ENCODE data around the gene SEPTIN10. TPM values are rescaled to one million over a fixed set of nuclear protein-coding genes. Genes with fewer than 3 reads are reported as not detected.
"Not testable (repeated sequence)": the region's sequence is repeated elsewhere in the genome, so short reads cannot be mapped to it uniquely, and the experiment has no call there.

The SEPTIN10 gene
- total RNA-seq: 89.9 TPM

GRCh38 chr2:109613922-109614714 lies at the start of gene SEPTIN10, which contains the start of gene SOWAHC:
Gene SEPTIN10, minus strand, starts transcription at chr2:109613966. Its CDS starts 139 bp downstream, at chr2:109613827.
Gene SOWAHC, plus strand, starts transcription at chr2:109614364. Its CDS starts 126 bp downstream, at chr2:109614490.
- DNase-seq: peak; percentile 99

- DNase-seq: no peak
Measured at GRCh38 chr2:109662889-109663288, 49.1 kb upstream of the SEPTIN10 start.

DNA sequence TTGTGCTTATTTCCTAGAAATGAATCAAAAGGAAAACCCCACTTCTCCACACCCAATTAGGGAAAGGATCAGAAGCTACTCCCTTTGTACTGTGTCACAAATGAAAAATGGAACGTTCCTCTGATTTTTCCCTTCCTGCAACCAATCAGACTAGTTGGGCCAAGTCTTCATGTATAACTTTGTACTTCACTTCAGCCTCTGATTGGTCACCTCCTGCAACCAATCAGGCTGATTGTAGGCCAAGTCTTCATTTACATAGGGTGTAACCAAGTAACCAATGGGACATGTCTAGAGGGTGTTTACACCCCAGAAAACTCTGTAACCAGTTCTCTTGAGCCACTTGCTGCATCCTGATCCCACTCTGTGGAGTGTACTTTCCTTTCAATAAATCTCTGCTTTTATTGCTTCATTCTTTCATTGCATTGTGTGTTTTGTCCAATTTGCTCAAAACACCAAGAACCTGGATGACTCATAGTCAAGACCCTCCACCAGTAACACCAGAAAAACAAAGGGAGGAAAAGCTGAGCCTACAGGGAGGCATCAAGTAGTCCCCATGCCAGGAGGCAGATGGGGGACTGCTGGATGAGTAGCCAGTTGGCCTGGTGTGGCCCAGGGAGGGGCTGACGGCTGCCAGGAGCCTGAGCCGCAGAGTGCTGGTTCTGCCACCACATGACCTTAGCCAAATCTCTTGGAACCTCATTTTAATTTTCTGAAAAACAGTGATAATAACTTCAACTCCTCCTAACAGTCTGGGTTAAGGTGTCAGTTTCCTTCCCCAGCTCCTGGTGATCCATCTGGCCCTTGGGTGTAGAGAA lies 46.5 kb upstream of the SEPTIN10 start:
- no peak for DNase-seq

- DNase-seq: no peak
Measured at GRCh38 chr2:109659396-109660045, 45.8 kb upstream of the SEPTIN10 start.

DNA sequence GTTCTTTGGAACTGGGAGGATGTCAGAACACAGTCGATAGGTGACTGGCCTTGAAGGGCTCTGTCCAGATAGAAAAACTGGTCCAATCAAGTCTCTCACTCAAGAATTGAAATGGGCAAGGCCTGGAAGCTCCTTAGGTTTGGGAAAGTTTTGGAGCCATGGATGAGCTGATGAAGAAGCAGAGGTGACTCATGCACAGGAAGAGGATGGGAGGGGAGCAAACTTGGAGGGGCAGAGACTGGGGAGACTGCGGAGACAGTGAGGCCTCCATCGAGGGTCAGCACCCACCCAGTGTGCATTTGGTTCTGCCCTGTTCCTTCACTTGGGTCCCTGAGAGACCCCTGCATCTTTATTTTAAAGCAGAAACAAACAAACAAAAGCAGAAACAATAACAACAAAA lies 41.5 kb upstream of the SEPTIN10 start:
- no peak for DNase-seq

GRCh38 chr2:109654326-109655050 lies 40.7 kb upstream of the SEPTIN10 start:
- no peak for DNase-seq

DNA sequence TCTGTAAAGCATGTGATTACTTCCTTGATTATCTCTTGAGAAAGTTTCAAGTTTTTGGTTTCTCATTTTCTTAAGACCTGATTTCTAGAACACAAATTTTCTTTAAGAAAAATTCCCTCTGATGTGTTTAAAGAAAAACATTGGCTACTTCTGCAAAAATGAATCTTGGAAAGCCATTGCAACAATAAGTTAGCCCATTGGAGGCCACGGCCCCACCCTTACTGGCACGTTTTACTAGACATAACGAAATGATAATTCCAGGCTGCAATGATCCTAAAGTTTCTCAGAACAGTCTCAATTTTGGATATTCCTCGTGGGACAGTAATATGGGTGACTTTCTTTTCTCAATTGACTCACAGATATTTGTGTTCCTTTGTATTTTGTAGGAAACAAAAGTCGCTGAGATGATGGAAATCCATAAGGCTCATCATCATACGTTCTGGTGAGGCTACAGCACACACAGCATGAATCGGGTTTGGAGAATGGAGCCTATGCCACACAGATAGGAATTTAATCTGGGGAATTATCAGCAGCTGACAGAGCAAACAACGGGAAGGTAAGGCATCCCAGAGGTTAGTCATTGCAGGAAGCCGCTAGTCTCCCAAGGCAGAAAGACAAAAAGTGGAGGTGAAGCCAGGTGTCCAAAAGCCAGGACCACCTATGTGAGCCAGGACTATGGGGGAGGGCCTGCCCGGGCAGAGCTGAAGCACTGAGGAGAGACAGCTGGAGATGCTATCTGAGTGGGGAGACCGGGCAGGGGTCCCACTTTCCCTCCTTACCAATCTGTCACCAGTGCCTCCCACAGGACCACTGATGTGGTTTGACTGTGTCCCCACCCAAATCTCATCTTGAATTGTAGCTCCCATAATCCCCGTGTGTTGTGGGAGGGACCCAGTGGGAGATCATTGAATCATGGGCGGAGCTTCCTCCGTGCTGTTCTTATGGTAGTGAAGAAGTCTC lies 36.2 kb upstream of the SEPTIN10 start:
- no peak for DNase-seq

DNA sequence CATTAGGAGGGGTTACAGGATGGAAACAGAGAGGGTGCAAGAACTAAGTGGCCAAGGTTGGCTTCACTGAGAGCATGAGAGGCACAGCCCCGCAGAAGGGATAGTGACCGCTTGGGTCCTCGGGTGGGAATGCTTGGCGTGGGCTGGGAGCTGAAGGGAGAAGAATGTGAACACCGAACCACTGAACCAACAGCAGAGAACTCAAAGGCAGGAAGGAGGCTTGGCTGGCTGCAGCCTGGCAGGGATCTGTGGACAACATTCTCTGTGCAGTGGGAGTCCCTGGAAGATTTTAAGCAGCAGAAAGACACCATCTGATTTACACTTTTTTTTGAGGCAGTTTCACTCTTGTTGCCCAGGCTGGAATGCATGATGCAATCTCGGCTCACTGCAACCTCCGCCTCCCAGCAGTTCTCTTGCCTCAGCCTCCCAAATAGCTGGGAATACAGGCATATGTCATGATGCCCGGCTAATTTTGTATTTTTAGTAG lies 34.3 kb upstream of the SEPTIN10 start:
- no peak for DNase-seq

DNA sequence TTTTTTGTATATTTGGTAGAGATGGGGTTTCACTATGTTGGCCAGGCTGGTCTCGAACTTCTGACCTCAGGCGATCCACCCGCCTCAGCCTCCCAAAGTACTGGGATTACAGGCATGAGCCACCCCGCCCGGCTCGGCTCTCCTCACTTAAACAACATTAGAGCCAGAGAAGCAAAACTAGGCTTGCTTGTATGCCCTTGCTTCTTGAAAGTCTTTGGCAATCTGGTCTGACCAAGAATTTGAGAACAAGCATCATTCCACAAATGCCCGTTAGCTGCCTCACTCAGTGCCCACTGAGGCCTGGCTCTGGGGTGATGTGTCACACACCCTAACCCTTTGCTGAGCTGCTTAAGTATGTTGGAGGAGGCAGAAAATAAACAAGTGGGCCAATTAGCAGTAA lies 33.9 kb upstream of the SEPTIN10 start:
- no peak for DNase-seq

- no peak for DNase-seq
Measured at GRCh38 chr2:109646961-109647360, 33.2 kb upstream of the SEPTIN10 start.

DNA sequence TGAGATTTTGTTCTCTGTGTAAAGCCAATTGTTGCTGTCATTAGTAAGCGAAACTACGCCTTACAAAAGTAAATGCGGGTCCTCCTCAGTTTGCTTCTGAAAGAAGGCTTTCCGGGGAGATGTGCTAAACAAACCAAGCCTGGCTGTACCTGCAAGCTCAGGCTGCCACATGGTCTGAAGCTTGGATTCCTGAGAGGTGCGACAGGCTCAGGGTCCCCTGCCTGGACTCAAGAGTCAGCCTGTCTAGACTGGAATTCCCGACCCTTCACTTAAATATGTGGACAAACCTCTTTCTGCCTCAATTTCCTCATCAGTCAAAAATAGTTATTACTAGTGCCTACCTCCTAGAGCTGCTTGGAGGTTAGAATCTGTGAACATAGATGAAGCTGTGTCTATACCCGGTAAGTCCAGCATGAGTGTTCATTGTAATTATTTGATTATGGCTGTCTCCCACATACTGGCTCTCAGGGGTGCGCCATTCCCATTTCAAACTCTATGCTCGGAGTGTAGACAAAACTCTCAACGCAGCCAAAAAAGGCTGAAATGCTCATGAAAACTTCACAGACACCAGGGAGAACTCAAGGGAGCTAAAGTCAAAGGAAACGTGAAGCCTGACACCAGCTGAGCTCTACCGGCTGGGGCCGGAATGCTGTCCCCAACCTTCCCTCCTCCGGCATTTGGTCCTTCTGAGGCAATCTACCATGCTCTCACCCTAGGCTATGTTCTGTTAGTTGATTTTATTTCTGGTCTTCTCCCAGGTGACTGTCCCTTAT lies 31.8 kb upstream of the SEPTIN10 start:
- no peak for DNase-seq

GRCh38 chr2:109644571-109645275 lies 31.0 kb upstream of the SEPTIN10 start:
- no peak for DNase-seq

- DNase-seq: not testable (repeated sequence)
Measured at GRCh38 chr2:109640000-109640399, 26.2 kb upstream of the SEPTIN10 start.

DNA sequence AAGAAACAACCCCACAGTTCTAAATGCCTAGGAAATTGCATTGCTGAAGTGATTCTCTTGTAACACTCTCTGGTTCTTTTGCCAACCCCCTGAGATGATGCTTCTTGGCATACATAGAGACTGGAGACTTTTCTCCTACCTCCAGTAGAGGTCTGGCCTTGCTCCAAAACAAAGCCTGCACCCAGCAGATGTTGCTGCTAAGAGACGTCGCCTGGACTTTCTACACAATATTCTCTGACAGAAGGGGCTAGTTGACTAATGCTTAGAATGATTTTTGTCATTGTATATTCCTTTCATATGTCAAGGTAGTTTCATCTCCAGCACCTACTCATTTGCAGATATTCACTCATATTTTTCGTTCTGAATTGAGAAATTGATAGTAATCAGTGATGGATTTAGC lies 25.0 kb upstream of the SEPTIN10 start:
- DNase-seq: no peak

DNA sequence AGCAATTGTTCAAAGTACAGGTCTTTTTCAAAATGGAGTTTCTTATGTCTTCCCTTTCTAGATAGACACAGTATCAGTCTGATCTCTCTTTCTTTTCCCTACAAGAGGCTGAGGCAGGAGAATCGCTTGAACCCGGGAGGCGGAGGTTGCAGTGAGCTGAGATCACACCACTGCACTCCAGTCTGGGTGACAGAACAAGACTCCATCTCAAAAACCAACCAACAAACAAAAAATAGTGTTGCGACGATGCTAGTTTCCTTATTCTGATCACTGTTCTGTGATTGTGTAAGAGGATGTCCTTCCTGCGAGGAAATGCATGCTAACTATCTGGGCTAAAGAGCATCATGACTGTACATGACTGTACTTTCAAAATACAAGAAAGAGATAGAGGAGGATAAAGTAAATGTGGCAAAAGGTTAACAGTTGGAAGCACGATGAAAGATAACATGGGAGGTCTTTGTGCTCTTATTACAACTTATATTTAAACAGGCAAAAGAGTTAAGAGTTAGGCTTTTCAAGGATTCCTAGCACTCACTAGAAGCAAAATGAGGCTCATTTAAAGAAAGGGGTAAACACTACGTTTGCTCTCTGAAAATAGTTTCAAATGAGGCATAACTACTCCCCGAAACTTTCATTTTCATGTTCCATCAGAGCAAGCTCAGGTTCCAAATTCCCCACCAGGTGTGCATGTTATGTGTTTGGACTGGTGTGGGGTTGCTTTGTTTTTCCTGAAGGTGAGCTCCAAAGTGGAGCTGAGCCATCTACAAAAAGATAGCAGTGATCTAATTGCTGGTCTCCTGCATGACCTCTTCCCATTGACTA lies 24.2 kb upstream of the SEPTIN10 start:
- DNase-seq: no peak

GRCh38 chr2:109636317-109636716 lies 22.6 kb upstream of the SEPTIN10 start:
- DNase-seq: no peak

DNA sequence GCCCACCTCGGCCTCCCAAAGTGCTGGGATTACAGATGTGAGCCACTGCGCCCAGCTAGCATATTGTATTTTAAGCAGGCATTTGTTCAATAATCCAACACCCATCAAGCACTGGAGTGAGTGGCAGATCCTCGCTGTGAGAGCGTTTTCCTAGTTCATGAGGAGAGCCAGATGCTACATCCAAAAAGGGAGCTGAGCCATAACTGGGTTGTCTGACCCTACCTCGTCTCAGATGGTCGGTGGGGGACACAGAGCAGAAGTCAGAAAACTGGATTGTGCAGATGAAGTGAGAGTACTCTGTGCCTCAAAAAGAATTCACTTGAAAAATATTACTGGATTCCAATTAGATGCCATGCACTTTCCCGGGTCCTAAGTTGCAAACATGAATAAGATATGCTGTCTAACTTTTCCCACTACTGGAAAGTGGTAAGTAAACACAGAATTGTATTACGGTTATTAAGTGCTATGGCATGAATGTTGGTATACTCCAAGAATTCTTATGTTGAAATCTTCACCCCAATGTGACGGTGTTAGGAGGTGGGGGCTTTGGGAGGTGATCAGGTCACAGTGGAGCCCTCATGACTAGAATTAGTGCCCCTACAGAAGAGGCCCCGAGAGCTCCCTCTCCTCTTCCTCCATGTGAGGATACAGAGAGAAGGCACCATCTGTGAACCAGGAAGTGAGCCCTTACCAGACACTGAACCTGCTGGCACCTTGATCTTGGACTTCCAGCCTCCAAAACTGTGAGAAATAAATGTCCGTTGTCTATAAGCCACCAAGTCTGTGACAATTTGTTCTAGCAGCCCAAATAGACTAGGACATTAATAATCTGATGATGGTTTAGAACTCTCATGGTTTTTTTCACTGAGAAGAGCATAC lies 21.9 kb upstream of the SEPTIN10 start:
- no peak for DNase-seq

Data from skin of body (tissue), 2 donors.